Smooth muscle cell (in vitro differentiated cells): ENCODE measurements around the gene SPAG4. TPM values are rescaled to one million over a fixed set of nuclear protein-coding genes. Genes with fewer than 3 reads are reported as not detected.

Experiments used
- DNase-seq: peaks from one replicate; lab custom pipeline; 2025; ENCODE audit not compliant: unreplicated experiment; lab: John Stamatoyannopoulos, UW
- H2AFZ ChIP-seq: fragments of 200-600 bp; sonication (generic); 2 replicates; pipeline ENCODE4 v1.6.0; 2016; ENCODE audit warnings: antibody characterized with exemption, low read depth, mild to moderate bottlenecking
- H3F3A ChIP-seq: fragments of 200-600 bp; sonication (generic); 2 replicates; pipeline ENCODE4 v1.6.0; 2017; ENCODE audit warnings: antibody characterized with exemption, low read depth
- H3K27ac ChIP-seq: fragments of 200-600 bp; sonication (generic); 2 replicates; pipeline ENCODE4 v1.5.1; 2016; ENCODE audit warnings: low read depth, mild to moderate bottlenecking
- H3K27me3 ChIP-seq: fragments of 200-600 bp; sonication (generic); 2 replicates; pipeline ENCODE4 v1.6.1; 2016; ENCODE audit warnings: low read depth, mild to moderate bottlenecking
- H3K36me3 ChIP-seq: fragments of 200-600 bp; sonication (generic); 2 replicates; pipeline ENCODE4 v1.5.1; 2016; ENCODE audit warnings: low read depth
- H3K4me1 ChIP-seq: fragments of 200-600 bp; sonication (generic); 2 replicates; pipeline ENCODE4 v1.5.1; 2016; ENCODE audit warnings: low read depth
- H3K4me2 ChIP-seq: fragments of 200-600 bp; sonication (generic); 2 replicates; pipeline ENCODE4 v1.6.0; 2016; ENCODE audit warnings: mild to moderate bottlenecking
- H3K4me3 ChIP-seq: fragments of 200-600 bp; sonication (generic); 2 replicates; pipeline ENCODE4 v1.5.1; 2016; ENCODE audit warnings: mild to moderate bottlenecking
- H3K79me2 ChIP-seq: fragments of 200-600 bp; sonication (generic); 2 replicates; pipeline ENCODE4 v1.6.0; 2016; ENCODE audit warnings: low read depth, mild to moderate bottlenecking
- H3K9ac ChIP-seq: fragments of 200-600 bp; sonication (generic); 2 replicates; pipeline ENCODE4 v1.6.0; 2016; ENCODE audit warnings: low read depth
- H3K9me3 ChIP-seq: fragments of 200-600 bp; sonication (generic); replicated peaks from 2 replicates; pipeline ENCODE4 v1.5.1; 2016; ENCODE audit warnings: low read depth
- H4K20me1 ChIP-seq: fragments of 200-600 bp; sonication (generic); 2 replicates; pipeline ENCODE4 v1.6.0; 2016; ENCODE audit warnings: low read depth
- WGBS: methylation state at CpG from one replicate; pipeline ENCODE4 v1.1.7; 2016; ENCODE audit warnings: low lambda C conversion rate; 5-methylcytosine and 5-hydroxymethylcytosine counted together
- polyA plus RNA-seq: library from polyadenylated mRNA; unstranded; fragments of >200 nt; fragmentation: Nextera tagmentation; extraction: Ambion mirVana; gene quantifications from 2 replicates; pipeline ENCODE4 v1.2.1, GENCODE V29; 2016
- total RNA-seq: library from RNA; depleted of rRNA; stranded (reverse); fragments of >200 nt; gene quantifications from 2 replicates; pipeline ENCODE4 v1.2.3, GENCODE V29; 2014
- TF ChIP-seq, protein P1 (sequence below): fragments of 200-600 bp; sonication (generic); IDR thresholded peaks from 2 replicates; pipeline ENCODE4 v1.5.1; 2017; ENCODE audit warnings: borderline replicate concordance, mild to moderate bottlenecking, antibody characterized with exemption; ENCODE audit not compliant: insufficient read depth, poor library complexity, severe bottlenecking

Gene SPAG4
- total and polyA plus RNA-seq, 2 experiments from 2014 or later: 9.3 to 27.6 TPM

DNA sequence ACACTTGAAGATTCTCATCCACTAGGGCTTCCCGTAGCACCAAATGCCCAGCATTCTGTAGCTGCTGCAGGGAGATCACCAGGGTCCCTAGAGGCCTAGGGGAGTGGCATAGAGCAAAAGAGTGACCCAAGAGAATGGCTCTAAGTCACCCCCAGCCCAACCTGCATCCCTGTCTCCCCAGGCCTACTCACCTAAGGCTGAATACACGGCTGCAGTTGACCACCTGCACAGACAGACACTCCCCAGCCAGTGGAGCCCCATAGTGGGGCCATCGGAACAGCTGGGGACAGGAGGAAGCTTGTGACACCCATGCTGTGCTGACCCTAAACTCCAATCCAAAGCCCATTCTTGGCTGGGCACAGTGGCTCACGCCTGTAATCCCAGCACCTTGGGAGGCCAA lies 9.5 kb upstream of the SPAG4 start:
- H3F3A ChIP-seq: no peaks in the 10 kb centered on the region
- peaks cover 7% of the 10 kb centered on the region for H3K4me1 ChIP-seq
- 91% methylated on average over 4 of the region's 4 CpGs for WGBS
- no peak overlapping the region for H3K27ac ChIP-seq
- DNase-seq: no peak
- H3K9ac ChIP-seq: no peak overlapping the region
- no peaks in the 10 kb centered on the region for H3K9me3 ChIP-seq
- H3K4me3 ChIP-seq: no peak overlapping the region
- no peaks in the 10 kb centered on the region for H3K79me2 ChIP-seq
- H4K20me1 ChIP-seq: no peaks in the 10 kb centered on the region
- TF ChIP-seq, protein P1, sequence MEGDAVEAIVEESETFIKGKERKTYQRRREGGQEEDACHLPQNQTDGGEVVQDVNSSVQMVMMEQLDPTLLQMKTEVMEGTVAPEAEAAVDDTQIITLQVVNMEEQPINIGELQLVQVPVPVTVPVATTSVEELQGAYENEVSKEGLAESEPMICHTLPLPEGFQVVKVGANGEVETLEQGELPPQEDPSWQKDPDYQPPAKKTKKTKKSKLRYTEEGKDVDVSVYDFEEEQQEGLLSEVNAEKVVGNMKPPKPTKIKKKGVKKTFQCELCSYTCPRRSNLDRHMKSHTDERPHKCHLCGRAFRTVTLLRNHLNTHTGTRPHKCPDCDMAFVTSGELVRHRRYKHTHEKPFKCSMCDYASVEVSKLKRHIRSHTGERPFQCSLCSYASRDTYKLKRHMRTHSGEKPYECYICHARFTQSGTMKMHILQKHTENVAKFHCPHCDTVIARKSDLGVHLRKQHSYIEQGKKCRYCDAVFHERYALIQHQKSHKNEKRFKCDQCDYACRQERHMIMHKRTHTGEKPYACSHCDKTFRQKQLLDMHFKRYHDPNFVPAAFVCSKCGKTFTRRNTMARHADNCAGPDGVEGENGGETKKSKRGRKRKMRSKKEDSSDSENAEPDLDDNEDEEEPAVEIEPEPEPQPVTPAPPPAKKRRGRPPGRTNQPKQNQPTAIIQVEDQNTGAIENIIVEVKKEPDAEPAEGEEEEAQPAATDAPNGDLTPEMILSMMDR: no peak
- no peak overlapping the region for H2AFZ ChIP-seq
- H3K4me2 ChIP-seq: no peak overlapping the region
- H3K27me3 ChIP-seq: peaks cover 21% of the 10 kb centered on the region
- H3K36me3 ChIP-seq: no peaks in the 10 kb centered on the region

DNA sequence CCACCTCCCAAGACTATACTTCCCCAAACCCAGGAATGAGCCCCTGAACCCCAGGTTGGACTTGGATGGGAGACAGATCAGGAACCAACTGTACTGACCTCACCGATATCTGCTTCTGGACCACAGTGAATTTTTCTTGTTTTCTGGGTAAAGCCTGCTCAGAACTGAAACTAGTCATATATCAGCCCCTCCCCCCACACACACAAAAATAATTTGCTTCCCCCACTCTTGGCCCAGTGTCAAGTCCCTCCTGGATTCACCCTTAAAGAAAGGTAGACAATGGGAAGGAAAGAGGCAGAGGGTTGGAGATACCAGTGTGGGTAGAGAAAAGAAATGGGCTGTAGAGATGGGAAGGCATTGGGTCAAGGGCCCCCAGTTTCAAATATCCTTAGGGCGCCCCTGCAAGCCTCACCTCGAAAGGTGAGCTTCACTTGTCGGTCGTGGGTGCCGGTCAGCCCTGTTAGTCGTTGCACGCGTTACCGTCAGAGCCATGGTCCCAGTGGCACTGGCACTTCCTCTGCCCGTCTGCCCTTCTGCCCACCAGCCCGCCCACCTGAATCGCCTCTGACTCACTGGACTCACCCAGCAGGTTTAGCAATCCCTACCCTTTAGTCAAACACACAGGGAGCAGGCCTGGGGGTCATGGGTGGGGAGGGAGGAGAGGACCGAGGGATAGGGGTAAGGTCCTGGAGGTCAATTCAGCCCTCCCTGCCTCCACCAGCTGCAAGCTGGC lies 8.5 kb upstream of the SPAG4 start:
- no peaks in the 10 kb centered on the region for H3K9me3 ChIP-seq
- no peaks in the 10 kb centered on the region for H3K36me3 ChIP-seq
- H3F3A ChIP-seq: no peaks in the 10 kb centered on the region
- H3K9ac ChIP-seq: no peak overlapping the region
- H2AFZ ChIP-seq: no peak overlapping the region
- H3K27me3 ChIP-seq: peaks cover 11% of the 10 kb centered on the region
- 80% methylated on average over 14 of the region's 14 CpGs for WGBS
- no peaks in the 10 kb centered on the region for H3K4me1 ChIP-seq
- H4K20me1 ChIP-seq: no peaks in the 10 kb centered on the region
- H3K79me2 ChIP-seq: no peaks in the 10 kb centered on the region
- no peak overlapping the region for H3K4me2 ChIP-seq
- TF ChIP-seq, protein P1: no peak
- H3K4me3 ChIP-seq: no peak overlapping the region
- H3K27ac ChIP-seq: no peak overlapping the region
- DNase-seq: no peak

DNA sequence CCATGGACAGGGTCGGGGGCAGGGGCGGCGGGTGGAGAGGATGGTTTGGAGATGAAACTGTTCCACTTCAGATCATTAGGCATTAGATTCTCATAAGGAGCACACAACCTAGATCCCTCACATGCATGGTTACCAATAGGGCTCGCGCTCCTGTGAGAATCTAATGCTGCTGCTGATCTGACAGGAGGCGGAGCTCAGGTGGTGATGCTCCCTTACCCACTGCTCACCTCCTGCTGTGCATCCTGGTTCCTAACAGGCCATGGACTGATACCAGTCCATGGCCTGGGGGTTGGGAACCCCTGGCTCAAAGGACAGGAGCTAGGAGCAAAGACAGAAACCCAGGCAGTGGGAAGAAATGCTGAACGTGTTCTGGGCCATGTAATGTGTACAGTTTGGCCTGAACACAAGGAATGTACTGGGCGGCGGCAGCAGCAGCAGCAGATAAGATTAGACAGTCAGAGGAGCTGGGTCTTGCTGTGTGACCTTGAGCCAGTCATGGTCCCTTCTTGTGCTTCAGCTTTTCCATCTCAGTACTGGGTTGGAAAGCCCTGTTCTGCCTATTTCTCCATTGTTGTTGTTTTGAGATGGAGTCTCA lies 4.7 kb upstream of the SPAG4 start:
- Histone ChIP-seq H3K27me3 (no peaks in the 10 kb centered on the region), H4K20me1 (no peaks in the 10 kb centered on the region), H3K9me3 (no peaks in the 10 kb centered on the region), H3K36me3 (no peaks in the 10 kb centered on the region), H3F3A (no peaks in the 10 kb centered on the region), H3K27ac (no peak overlapping the region), H3K79me2 (no peaks in the 10 kb centered on the region), H3K4me3 (no peak overlapping the region), H3K4me1 (no peaks in the 10 kb centered on the region), H3K4me2 (no peak overlapping the region), H3K9ac (no peak overlapping the region), H2AFZ (no peak overlapping the region)
- TF ChIP-seq, protein P1: no peak
- 91% methylated on average over 9 of the region's 9 CpGs for WGBS
- DNase-seq: no peak
